H1 (cell line): ENCODE results near the gene TRIM15.
A peak's percentile ranks its signal among the peaks of the same experiment; 100 is the strongest.

ENCODE experiments used
- POLR2A ChIP-seq, 2 experiments: IDR thresholded peaks; 1 replicate in 1 of 2; 2 replicates in 1 of 2; pipeline ENCODE4 v1.6.1; 2011; ENCODE audit warnings: low read depth in 2 of 2, low read length in 2 of 2, mild to moderate bottlenecking in 2 of 2; ENCODE audit errors: control extremely low read depth in 1 of 2
- SP1 ChIP-seq: IDR thresholded peaks from 2 replicates; pipeline ENCODE4 v1.6.1; 2011; ENCODE audit warnings: low read depth, low read length
- YY1 ChIP-seq: IDR thresholded peaks from 2 replicates; pipeline ENCODE4 v1.6.1; 2011; ENCODE audit warnings: low read depth, mild to moderate bottlenecking, low read length
- ZNF274 ChIP-seq: IDR thresholded peaks from 2 replicates; pipeline ENCODE4 v1.7.0; 2012; ENCODE audit warnings: low read length, borderline replicate concordance; ENCODE audit errors: extremely low read depth
- TF ChIP-seq, protein P1 (sequence below), 3 experiments: IDR thresholded peaks; 1 replicate in 2 of 3; 2 replicates in 1 of 3; pipeline versions ENCODE4 v1.5.1 to v1.6.1; 2011; ENCODE audit warnings: low read length in 3 of 3, mild to moderate bottlenecking in 3 of 3, inconsistent platforms in 2 of 3, low read depth in 1 of 3, moderate library complexity in 1 of 3; ENCODE audit not compliant: insufficient read depth in 1 of 3; ENCODE audit errors: control extremely low read depth in 1 of 3

DNA sequence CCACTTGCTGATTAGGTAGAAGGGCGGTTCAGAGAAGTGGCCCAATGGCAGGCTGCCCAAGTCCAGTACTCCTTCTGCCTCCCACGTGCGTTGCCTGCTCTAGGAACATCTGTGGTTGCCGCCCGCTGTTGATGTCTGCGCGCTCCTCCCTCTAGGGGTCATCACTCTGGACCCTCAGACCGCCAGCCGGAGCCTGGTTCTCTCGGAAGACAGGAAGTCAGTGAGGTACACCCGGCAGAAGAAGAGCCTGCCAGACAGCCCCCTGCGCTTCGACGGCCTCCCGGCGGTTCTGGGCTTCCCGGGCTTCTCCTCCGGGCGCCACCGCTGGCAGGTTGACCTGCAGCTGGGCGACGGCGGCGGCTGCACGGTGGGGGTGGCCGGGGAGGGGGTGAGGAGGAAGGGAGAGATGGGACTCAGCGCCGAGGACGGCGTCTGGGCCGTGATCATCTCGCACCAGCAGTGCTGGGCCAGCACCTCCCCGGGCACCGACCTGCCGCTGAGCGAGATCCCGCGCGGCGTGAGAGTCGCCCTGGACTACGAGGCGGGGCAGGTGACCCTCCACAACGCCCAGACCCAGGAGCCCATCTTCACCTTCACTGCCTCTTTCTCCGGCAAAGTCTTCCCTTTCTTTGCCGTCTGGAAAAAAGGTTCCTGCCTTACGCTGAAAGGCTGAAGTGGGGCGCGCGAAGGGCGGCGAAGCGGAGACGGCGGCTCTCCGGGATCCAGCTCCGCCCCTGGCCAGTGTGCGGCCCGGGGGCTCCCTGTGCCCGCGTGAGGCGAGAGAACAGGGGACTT, 8.5 kb downstream of the TRIM15 start:
- TF ChIP-seq ZNF274 (no peak), POLR2A (IDR thresholded peaks at IDR 0.05; ENCODE audit: control extremely low read depth in 1 of 2, low read depth in 2 of 2, low read length in 2 of 2) (no peak), SP1 (no peak), YY1 (no peak)
- TF ChIP-seq, protein P1, sequence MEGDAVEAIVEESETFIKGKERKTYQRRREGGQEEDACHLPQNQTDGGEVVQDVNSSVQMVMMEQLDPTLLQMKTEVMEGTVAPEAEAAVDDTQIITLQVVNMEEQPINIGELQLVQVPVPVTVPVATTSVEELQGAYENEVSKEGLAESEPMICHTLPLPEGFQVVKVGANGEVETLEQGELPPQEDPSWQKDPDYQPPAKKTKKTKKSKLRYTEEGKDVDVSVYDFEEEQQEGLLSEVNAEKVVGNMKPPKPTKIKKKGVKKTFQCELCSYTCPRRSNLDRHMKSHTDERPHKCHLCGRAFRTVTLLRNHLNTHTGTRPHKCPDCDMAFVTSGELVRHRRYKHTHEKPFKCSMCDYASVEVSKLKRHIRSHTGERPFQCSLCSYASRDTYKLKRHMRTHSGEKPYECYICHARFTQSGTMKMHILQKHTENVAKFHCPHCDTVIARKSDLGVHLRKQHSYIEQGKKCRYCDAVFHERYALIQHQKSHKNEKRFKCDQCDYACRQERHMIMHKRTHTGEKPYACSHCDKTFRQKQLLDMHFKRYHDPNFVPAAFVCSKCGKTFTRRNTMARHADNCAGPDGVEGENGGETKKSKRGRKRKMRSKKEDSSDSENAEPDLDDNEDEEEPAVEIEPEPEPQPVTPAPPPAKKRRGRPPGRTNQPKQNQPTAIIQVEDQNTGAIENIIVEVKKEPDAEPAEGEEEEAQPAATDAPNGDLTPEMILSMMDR (IDR thresholded peaks at IDR 0.05; ENCODE audit: control extremely low read depth in 1 of 3, insufficient read depth in 1 of 3, low read depth in 1 of 3, low read length in 3 of 3): peak in 2 of 3 experiments; percentile 4 to 32; a peak in 1 of 4 replicates
